Stimulated activated CD8-positive, alpha-beta memory T cell treated with anti-CD3 and anti-CD28 coated beads, Interleukin-12 subunit alpha, Interleukin-12 subunit beta, amount 100 ng/mL, for 24 hours (primary cell): ENCODE data around the gene HIVEP3.

ENCODE experiments used
- DNase-seq: peaks from one replicate; pipeline ENCODE4 v3.0.0-alpha.2; 2020; ENCODE audit errors: extremely low read depth

The HIVEP3 gene

DNA sequence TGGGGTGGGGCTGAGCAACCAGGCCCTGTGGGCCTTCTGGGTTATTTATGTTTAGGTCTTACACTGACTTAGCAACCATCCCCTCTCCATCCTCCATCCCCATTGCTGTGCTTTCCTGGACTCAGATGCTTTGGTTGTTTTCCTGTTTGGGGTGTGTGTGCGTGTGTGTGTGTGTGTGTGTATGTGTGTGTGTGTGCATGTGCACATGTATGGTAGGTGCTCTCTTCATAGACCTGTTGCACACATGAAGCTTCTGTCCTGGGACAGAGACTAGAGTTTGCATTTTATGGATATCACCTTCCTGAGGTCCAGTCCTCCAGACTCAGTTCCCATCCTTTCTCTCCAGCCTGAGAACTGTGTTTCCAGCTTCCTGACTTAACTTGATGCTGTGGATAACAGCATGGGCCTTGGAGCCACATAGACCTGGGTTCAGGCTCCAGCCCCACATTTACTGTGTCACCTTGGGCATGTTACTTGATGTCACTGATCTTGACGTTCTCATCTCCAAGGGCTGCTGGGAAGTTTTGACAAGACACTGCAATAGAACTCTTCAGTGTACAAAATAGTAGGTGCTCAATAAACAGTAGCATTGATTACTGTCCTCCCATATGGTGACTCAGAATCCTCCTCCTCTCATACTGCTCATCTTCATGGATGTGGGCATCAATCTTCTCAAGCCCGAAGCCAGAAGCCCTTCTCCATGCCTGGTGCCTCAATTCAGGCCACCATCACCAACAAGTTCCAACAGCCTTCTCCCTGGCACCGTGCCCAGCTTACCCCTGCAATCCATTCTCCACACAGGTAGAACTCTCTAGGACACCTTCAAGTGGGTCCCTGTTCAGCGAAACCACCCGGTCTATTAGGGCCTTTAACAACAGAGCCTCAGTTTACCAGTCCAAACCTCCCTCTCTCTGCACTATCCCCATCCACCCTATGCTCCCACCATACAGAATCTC is 252.5 kb downstream of the HIVEP3 start:
- no peak for DNase-seq

- no peak for DNase-seq
Measured at GRCh38 chr1:41664861-41665640, 253.7 kb downstream of the HIVEP3 start.

- DNase-seq = no peak
Measured at GRCh38 chr1:41663671-41664400, 254.9 kb downstream of the HIVEP3 start.

- DNase-seq = no peak
Measured at GRCh38 chr1:41662765-41663437, 255.8 kb downstream of the HIVEP3 start.

GRCh38 chr1:41662061-41662764 is 256.5 kb downstream of the HIVEP3 start:
- peak; percentile 61 for DNase-seq

DNA sequence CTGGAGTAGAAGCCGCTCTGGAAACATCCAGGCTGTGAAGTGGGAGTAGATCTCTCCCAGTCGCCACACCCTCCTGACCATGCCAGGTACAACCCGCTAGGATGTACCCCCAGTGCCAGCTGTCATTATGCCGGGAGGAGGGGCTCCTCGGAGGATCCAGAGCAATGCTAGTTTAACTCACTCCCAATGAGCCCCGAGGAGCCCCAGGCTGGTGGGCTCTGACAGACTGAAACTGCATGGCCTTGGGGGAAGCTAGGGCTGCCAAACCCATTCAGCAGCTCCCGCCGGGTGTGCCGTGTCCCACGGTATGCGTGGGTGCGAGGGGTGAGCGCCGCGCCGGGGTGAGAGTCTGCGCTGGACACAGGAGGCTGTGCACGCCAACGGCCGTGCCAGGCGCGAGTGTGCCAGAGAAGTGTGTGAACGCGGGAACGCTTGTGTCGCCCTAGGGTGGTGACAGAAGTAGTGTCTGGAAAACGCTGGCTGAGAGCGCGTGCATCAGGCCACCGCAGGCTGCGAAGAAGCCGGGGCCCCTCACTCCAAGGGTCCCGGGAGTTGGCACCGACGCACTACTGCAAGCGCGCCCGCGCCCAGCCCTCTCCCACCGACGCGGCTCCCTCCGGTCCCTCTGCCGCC is 257.2 kb downstream of the HIVEP3 start:
- DNase-seq = no peak

GRCh38 chr1:41660570-41661427 is 257.9 kb downstream of the HIVEP3 start:
- DNase-seq = no peak

- no peak for DNase-seq
Measured at GRCh38 chr1:41659903-41660302, 258.8 kb downstream of the HIVEP3 start.

DNA sequence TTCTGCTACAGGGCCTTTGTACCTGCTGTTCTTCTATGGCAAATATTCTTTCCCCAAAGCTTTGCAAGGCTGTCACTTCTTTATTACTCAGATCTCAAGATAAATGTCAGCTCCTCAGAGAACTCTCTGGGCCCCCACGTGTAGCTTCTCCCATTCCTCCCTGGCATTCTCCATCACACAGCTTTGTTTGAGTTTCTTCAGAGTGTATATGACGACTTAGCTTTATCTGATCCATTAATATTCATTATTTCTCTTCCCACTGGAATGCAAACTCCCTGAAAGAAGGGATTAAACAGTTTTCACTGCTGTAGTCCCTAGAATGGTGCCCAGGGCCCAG is 259.6 kb downstream of the HIVEP3 start:
- no peak for DNase-seq

DNA sequence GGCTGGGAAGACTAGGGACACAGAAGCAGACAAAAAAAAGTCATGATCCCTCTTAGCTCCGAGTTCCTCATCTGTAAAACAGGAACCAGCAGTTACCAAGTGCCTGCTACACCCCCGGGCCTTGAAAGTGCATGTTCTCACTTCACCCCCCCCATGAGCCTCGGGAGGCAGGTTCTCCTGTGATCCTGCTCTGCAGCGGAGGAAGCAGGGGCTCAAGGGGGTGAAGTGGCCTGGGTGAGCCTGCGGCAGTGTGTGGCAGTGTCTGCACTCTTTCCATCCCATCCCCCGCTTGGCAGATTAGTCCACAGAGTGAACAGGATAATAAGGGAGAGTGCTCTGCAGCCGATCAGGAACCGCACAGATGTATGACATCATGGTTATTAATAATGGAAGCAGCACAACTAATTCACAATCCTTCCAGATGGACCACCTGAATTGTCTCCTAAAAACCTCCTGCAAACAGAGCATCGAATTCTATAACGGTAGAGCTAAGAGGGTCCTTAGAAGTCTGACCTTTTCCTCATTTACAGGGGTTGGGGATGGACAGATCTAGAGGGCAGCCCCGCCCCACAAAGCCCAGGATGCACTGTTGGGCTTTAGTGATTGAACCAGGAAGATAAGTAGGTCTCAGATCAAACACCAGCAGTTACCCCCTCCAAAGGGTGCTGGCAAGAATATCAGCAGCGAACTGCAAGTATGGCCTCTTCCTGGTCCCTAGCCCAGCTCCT is 260.1 kb downstream of the HIVEP3 start:
- DNase-seq = no peak

GRCh38 chr1:41657679-41658295 is 260.9 kb downstream of the HIVEP3 start:
- no peak for DNase-seq

GRCh38 chr1:41656825-41657500 is 261.8 kb downstream of the HIVEP3 start:
- DNase-seq = no peak

- no peak for DNase-seq
Measured at GRCh38 chr1:41656068-41656467, 262.7 kb downstream of the HIVEP3 start.

DNA sequence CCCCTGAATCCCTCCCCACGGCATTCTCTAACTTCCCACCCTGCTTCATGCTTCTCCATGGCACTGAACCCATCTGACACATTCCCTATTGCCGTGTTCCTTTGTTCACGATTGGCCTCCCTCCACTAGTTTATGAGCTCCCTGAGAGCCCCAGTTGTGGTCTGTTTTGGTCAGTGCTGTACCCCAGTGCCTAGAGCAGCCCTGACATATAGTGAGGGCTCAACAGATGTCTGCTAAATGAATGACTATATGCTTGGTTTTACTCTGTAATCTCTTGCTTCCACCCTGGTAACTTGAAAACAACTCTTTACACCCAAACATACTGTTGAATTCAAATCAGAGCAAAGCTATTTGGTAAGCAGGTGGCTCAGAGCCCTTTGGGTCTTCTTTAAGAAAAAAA is 263.1 kb downstream of the HIVEP3 start:
- DNase-seq = no peak

DNA sequence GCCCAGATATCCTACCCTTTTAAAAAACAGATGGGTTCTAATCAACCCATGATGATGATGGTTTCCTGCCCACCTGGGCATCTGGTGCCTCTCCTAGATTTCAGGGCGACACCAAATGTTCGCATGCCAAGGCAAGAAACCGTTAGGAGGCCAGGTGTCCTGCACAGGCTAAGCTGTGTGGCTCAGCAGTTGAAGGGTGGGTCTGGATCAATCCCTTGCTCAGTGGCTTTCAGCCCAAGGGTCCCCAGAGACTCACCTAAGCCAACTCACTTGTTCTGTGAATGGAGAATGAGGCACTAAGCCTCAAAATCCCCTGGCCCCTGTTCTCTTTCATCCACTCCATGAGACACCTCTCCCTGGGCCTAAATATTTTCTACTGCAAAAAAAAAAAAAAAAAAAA is 265.1 kb downstream of the HIVEP3 start:
- DNase-seq = no peak

GRCh38 chr1:41652384-41653265 is 266.1 kb downstream of the HIVEP3 start:
- no peak for DNase-seq
